ENCODE results near the gene GSTCD. TPM values are rescaled to one million over a fixed set of nuclear protein-coding genes. Genes with fewer than 3 reads are reported as not detected.

GSTCD gene
- total RNA-seq, 1 donor from 2014 or later = 13.9 TPM

DNA sequence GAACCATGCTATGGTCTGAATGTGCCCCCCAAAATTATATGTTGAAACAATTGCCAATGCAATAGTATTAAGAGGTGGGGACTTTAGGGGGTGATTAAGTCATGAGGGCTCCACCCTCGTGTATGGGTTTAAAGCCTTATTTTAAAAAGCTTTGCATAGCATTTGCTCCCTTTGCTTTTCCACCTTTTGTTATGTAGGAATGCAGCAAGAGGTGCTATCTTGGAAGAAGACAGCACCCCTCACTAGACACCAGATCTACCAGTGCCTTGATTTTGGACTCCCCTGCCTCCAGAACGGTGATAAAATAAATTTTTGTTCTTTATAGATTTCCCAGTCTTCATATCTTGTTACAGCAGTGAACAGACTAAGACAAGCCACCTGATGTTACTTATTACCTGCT lies 163.4 kb downstream of the GSTCD start:
- no peak overlapping the region for H3K4me3 Mint-ChIP-seq (ENCODE audit: unreplicated experiment)
- DNase-seq = no peak
- TF ChIP-seq, protein P1, sequence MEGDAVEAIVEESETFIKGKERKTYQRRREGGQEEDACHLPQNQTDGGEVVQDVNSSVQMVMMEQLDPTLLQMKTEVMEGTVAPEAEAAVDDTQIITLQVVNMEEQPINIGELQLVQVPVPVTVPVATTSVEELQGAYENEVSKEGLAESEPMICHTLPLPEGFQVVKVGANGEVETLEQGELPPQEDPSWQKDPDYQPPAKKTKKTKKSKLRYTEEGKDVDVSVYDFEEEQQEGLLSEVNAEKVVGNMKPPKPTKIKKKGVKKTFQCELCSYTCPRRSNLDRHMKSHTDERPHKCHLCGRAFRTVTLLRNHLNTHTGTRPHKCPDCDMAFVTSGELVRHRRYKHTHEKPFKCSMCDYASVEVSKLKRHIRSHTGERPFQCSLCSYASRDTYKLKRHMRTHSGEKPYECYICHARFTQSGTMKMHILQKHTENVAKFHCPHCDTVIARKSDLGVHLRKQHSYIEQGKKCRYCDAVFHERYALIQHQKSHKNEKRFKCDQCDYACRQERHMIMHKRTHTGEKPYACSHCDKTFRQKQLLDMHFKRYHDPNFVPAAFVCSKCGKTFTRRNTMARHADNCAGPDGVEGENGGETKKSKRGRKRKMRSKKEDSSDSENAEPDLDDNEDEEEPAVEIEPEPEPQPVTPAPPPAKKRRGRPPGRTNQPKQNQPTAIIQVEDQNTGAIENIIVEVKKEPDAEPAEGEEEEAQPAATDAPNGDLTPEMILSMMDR (IDR thresholded peaks at IDR 0.05; ENCODE audit: partially characterized antibody, unreplicated experiment) = no peak

GRCh38 chr4:105875233-105875632 lies 166.6 kb downstream of the GSTCD start:
- H3K9me3 Mint-ChIP-seq (ENCODE audit: unreplicated experiment) = no peaks in the 10 kb centered on the region
- no peaks in the 10 kb centered on the region for H3K4me1 Mint-ChIP-seq (ENCODE audit: low read depth, unreplicated experiment)
- TF ChIP-seq, protein P1 (IDR thresholded peaks at IDR 0.05; ENCODE audit: partially characterized antibody, unreplicated experiment) = no peak
- H3K4me3 Mint-ChIP-seq (ENCODE audit: unreplicated experiment) = no peak overlapping the region
- no peak for DNase-seq
- H3K27ac Mint-ChIP-seq (ENCODE audit: unreplicated experiment) = no peak overlapping the region
- no peaks in the 10 kb centered on the region for H3K36me3 Mint-ChIP-seq (ENCODE audit: unreplicated experiment)
- H3K27me3 Mint-ChIP-seq (ENCODE audit: unreplicated experiment) = no peaks in the 10 kb centered on the region

More for the DNA sequence above, 163.4 kb downstream of the GSTCD start:
- no peaks in the 10 kb centered on the region for H3K36me3 Mint-ChIP-seq (ENCODE audit: unreplicated experiment)
- no peaks in the 10 kb centered on the region for H3K4me1 Mint-ChIP-seq (ENCODE audit: low read depth, unreplicated experiment)
- H3K27ac Mint-ChIP-seq (ENCODE audit: unreplicated experiment) = no peak overlapping the region
- no peaks in the 10 kb centered on the region for H3K27me3 Mint-ChIP-seq (ENCODE audit: unreplicated experiment)
- H3K9me3 Mint-ChIP-seq (ENCODE audit: unreplicated experiment) = no peaks in the 10 kb centered on the region

DNA sequence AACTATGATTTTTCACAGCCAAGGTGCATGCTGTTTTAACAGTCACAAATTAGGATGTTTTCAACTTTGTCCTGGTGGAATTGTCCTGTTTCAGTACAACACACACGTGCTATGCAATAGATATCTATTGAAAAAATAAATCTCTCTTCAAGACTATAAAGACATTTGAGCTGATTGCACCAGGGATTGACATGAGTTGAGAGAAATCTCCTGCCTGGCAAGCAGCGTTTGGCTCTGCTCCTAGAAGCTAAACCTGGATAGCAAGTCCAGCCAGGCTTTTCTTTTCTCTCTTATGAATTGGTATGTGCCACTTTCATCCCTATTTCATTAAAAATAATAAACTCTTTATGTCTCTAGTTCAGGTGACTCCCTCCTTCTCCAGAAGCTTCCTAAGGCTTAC lies 170.1 kb downstream of the GSTCD start:
- DNase-seq = no peak
- Mint-ChIP-seq H3K4me3 (ENCODE audit: unreplicated experiment) (no peak overlapping the region), H3K9me3 (ENCODE audit: unreplicated experiment) (no peaks in the 10 kb centered on the region), H3K27ac (ENCODE audit: unreplicated experiment) (no peak overlapping the region), H3K4me1 (ENCODE audit: low read depth, unreplicated experiment) (no peaks in the 10 kb centered on the region), H3K27me3 (ENCODE audit: unreplicated experiment) (no peaks in the 10 kb centered on the region), H3K36me3 (ENCODE audit: unreplicated experiment) (no peaks in the 10 kb centered on the region)
- TF ChIP-seq, protein P1 (IDR thresholded peaks at IDR 0.05; ENCODE audit: partially characterized antibody, unreplicated experiment) = no peak

- Mint-ChIP-seq H3K9me3 (ENCODE audit: unreplicated experiment) (peaks cover 2% of the 10 kb centered on the region), H3K4me3 (ENCODE audit: unreplicated experiment) (no peak overlapping the region), H3K27ac (ENCODE audit: unreplicated experiment) (no peak overlapping the region), H3K27me3 (ENCODE audit: unreplicated experiment) (no peaks in the 10 kb centered on the region), H3K36me3 (ENCODE audit: unreplicated experiment) (peaks cover 3% of the 10 kb centered on the region), H3K4me1 (ENCODE audit: low read depth, unreplicated experiment) (no peaks in the 10 kb centered on the region)
- TF ChIP-seq, protein P1 (IDR thresholded peaks at IDR 0.05; ENCODE audit: partially characterized antibody, unreplicated experiment) = no peak
- DNase-seq = no peak
Measured at GRCh38 chr4:105887508-105887907, 178.9 kb downstream of the GSTCD start.

- TF ChIP-seq, protein P1 (IDR thresholded peaks at IDR 0.05; ENCODE audit: partially characterized antibody, unreplicated experiment) = no peak
- Mint-ChIP-seq H3K27me3 (ENCODE audit: unreplicated experiment) (peaks cover 12% of the 10 kb centered on the region), H3K36me3 (ENCODE audit: unreplicated experiment) (no peaks in the 10 kb centered on the region), H3K4me3 (ENCODE audit: unreplicated experiment) (peak within 1 kb of the TSS; percentile 84), H3K27ac (ENCODE audit: unreplicated experiment) (no peak within 1 kb of the TSS), H3K4me1 (ENCODE audit: low read depth, unreplicated experiment) (no peaks in the 10 kb centered on the region), H3K9me3 (ENCODE audit: unreplicated experiment) (no peaks in the 10 kb centered on the region)
- DNase-seq = peak; percentile 37
Measured at GRCh38 chr4:105894660-105895582, 186.3 kb downstream of the GSTCD start, which contains the start of gene NPNT. NPNT (plus strand) TSS chr4:105895471; CDS start chr4:105895653, 182 bp downstream.
